Thoracic aorta (tissue), 2 donors: ENCODE measurements around the gene TPRA1. TPM values are rescaled to one million over a fixed set of nuclear protein-coding genes. Genes with fewer than 3 reads are reported as not detected.

ENCODE experiments used
- ATAC-seq: fragments of 150-250 bp; one replicate; pipeline ENCODE4 v1.8.0; 2017; ENCODE audit warnings: low read depth; ENCODE audit not compliant: insufficient number of reproducible peaks, low FRiP score
- DNase-seq: peaks from one replicate; pipeline ENCODE4 v3.0.0-alpha.2; 2020; ENCODE audit warnings: low spot score
- H3K27ac ChIP-seq, 2 donors: fragments of 200-600 bp; sonication (generic); 1 replicate in 1 of 2; 2 replicates in 1 of 2; pipeline ENCODE4 v1.5.1; 2016; ENCODE audit warnings: mild to moderate bottlenecking in 2 of 2, moderate library complexity in 2 of 2
- H3K27me3 ChIP-seq: fragments of 200-600 bp; sonication (generic); replicated peaks from 2 replicates; pipeline ENCODE4 v1.6.0; 2016; ENCODE audit warnings: mild to moderate bottlenecking; ENCODE audit not compliant: insufficient read depth
- H3K36me3 ChIP-seq: fragments of 200-600 bp; sonication (generic); one replicate; pipeline ENCODE4 v1.5.1; 2016
- H3K4me1 ChIP-seq, 2 donors: fragments of 200-600 bp; sonication (generic); 1 replicate in 1 of 2; 2 replicates in 1 of 2; pipeline versions ENCODE4 v1.5.1 to v1.6.0; 2016; ENCODE audit warnings: low read depth in 2 of 2, mild to moderate bottlenecking in 1 of 2; ENCODE audit not compliant: control insufficient read depth in 1 of 2
- H3K4me3 ChIP-seq: fragments of 200-600 bp; sonication (generic); 2 replicates; pipeline ENCODE4 v1.5.1; 2016; ENCODE audit warnings: mild to moderate bottlenecking
- H3K9me3 ChIP-seq: fragments of 200-600 bp; sonication (generic); 2 replicates; pipeline ENCODE4 v1.5.1; 2016
- CTCF ChIP-seq: fragments of 200-600 bp; sonication (generic); IDR thresholded peaks from one replicate; pipeline ENCODE4 v1.5.1; 2019; ENCODE audit warnings: antibody characterized with exemption
- total RNA-seq, 2 donors: library from RNA; depleted of rRNA; stranded (reverse); fragments of >200 nt; gene quantifications; one replicate each; pipeline versions ENCODE4 v1.1.0 to v1.2.3, GENCODE V29; 2016

TPRA1 gene
- total RNA-seq, 2 donors from 2014 or later = 32.0 to 37.8 TPM

GRCh38 chr3:127542441-127542952 is 48.0 kb downstream of the TPRA1 start:
- Histone ChIP-seq H3K4me3 (no peak overlapping the region), H3K4me1 (peaks cover 4 to 21% of the 10 kb centered on the region in 2 donors), H3K36me3 (no peaks in the 10 kb centered on the region), H3K27me3 (no peaks in the 10 kb centered on the region), H3K27ac (no peak overlapping the region), H3K9me3 (no peaks in the 10 kb centered on the region)
- DNase-seq (no peak), ATAC-seq (no peak)
- no peak for TF ChIP-seq CTCF

GRCh38 chr3:127541320-127541719 is 49.2 kb downstream of the TPRA1 start:
- DNase-seq = no peak

GRCh38 chr3:127539366-127540060 is 51.0 kb downstream of the TPRA1 start:
- Histone ChIP-seq H3K36me3 (no peaks in the 10 kb centered on the region), H3K9me3 (no peaks in the 10 kb centered on the region), H3K27me3 (no peaks in the 10 kb centered on the region), H3K4me3 (no peak overlapping the region), H3K27ac (no peak overlapping the region), H3K4me1 (peaks cover 0 to 12% of the 10 kb centered on the region in 2 donors)
- DNase-seq (no peak), ATAC-seq (no peak)
- TF ChIP-seq CTCF = no peak

More at GRCh38 chr3:127541320-127541719, 49.2 kb downstream of the TPRA1 start:
- H3K9me3 ChIP-seq = no peaks in the 10 kb centered on the region
- no peak for TF ChIP-seq CTCF
- H3K36me3 ChIP-seq = no peaks in the 10 kb centered on the region
- no peak overlapping the region for H3K4me3 ChIP-seq
- H3K4me1 ChIP-seq = peaks cover 0 to 12% of the 10 kb centered on the region in 2 donors
- H3K27ac ChIP-seq = no peak overlapping the region
- no peaks in the 10 kb centered on the region for H3K27me3 ChIP-seq
- ATAC-seq = no peak

- no peak for ATAC-seq
- no peak for TF ChIP-seq CTCF
- Histone ChIP-seq H3K27ac (no peak overlapping the region), H3K27me3 (no peaks in the 10 kb centered on the region), H3K4me3 (no peak overlapping the region), H3K36me3 (no peaks in the 10 kb centered on the region), H3K9me3 (no peaks in the 10 kb centered on the region), H3K4me1 (peaks cover 0 to 12% of the 10 kb centered on the region in 2 donors)
- DNase-seq = no peak
Measured at GRCh38 chr3:127538569-127538968, 52.0 kb downstream of the TPRA1 start.

- no peaks in the 10 kb centered on the region for H3K36me3 ChIP-seq
- H3K27ac ChIP-seq = no peak overlapping the region
- DNase-seq (no peak), ATAC-seq (no peak)
- H3K4me3 ChIP-seq = no peak overlapping the region
- no peak for TF ChIP-seq CTCF
- no peaks in the 10 kb centered on the region for H3K9me3 ChIP-seq
- no peaks in the 10 kb centered on the region for H3K27me3 ChIP-seq
- H3K4me1 ChIP-seq = peaks cover 0 to 4% of the 10 kb centered on the region in 2 donors
Measured at GRCh38 chr3:127536830-127537812, 53.4 kb downstream of the TPRA1 start.
